Ovary (tissue), 9 donors: ENCODE data around the gene SOCS3. TPM values are rescaled to one million over a fixed set of nuclear protein-coding genes. Genes with fewer than 3 reads are reported as not detected.

Experiments used
- DNase-seq, 5 donors: peaks; one replicate each; pipeline ENCODE4 v3.0.0-alpha.2; 2019 to 2020
- H3K27ac ChIP-seq, 2 donors: fragments of 200-600 bp; one replicate each; pipeline versions ENCODE4 v1.5.1 to v1.8.0; 2019 to 2022
- H3K27me3 ChIP-seq: fragments of 200-600 bp; one replicate; pipeline ENCODE4 v1.8.0; 2022
- H3K36me3 ChIP-seq: fragments of 200-600 bp; sonication (generic); one replicate; pipeline ENCODE4 v1.5.1; 2019
- H3K4me1 ChIP-seq: one replicate; pipeline ENCODE4 v1.8.1; 2013; ENCODE audit warnings: mild to moderate bottlenecking, moderate library complexity; ENCODE audit not compliant: insufficient read depth
- H3K4me3 ChIP-seq: fragments of 200-600 bp; sonication (generic); one replicate; pipeline ENCODE4 v1.5.1; 2017
- H3K9me3 ChIP-seq, 2 donors: fragments of 200-600 bp in 1 of 2; sonication (generic) in 1 of 2; one replicate each; pipeline versions ENCODE4 v1.5.1 to v1.8.1; 2013 to 2019; ENCODE audit warnings: mild to moderate bottlenecking in 1 of 2, moderate library complexity in 1 of 2
- EP300 ChIP-seq: sonication (generic); formaldehyde crosslinking; IDR thresholded peaks from one replicate; pipeline ENCODE4 v1.6.1; 2017; ENCODE audit warnings: antibody characterized with exemption
- POLR2A ChIP-seq: fragments of 450-650 bp; IDR thresholded peaks from one replicate; pipeline ENCODE4 v1.6.1; 2017; ENCODE audit warnings: antibody characterized with exemption, mild to moderate bottlenecking, moderate library complexity
- WGBS, 3 donors: extraction: QIAGEN DNeasy Blood & Tissue Kit in 1 of 3; methylation state at CpG; one replicate each; pipeline versions ENCODE4 v1.1.5 to v1.1.7; 2013 to 2017; 5-methylcytosine and 5-hydroxymethylcytosine counted together
- intact Hi-C, 4 donors: fragments of 100-400 bp; cut with DNase I; formaldehyde crosslinking; loops; one replicate each; pipeline versions ENCODE4 v1.11.0 to v1.15.1; 2022 to 2023
- polyA plus RNA-seq, 2 donors: library from polyadenylated mRNA; stranded (reverse); fragments of 200-250 nt in 1 of 2; fragments of 350-450 nt in 1 of 2; fragmentation: Illumina TruSeq in 1 of 2; extraction: RNeasy Lipid Tissue Mini Kit (QIAGEN cat#74804) in 1 of 2; gene quantifications; one replicate each; pipeline ENCODE4 v1.2.3, GENCODE V29; 2013 to 2014
- total RNA-seq, 7 donors: library from RNA; depleted of rRNA in 2 of 7; stranded (reverse); fragments of >200 nt in 2 of 7; fragmentation: NEBNext Ultra II Directional in 3 of 7; extraction: Animal tissue kit (Norgen Biotek cat#: 25700) in 3 of 7; gene quantifications; one replicate each; pipeline versions ENCODE4 v1.1.0 to v1.2.4, GENCODE V29; 2016 to 2023
- TF ChIP-seq, protein P1 (sequence below), 3 donors: fragments of 450-650 bp in 2 of 3; fragments of 200-600 bp in 1 of 3; IDR thresholded peaks; one replicate each; pipeline versions ENCODE4 v1.5.1 to v1.8.0; 2016 to 2022; ENCODE audit warnings: antibody characterized with exemption in 3 of 3, mild to moderate bottlenecking in 1 of 3
- donor health status: DM: no; HTN: no; CAD: no; lungs with moderate emphysema.
- donor health status: DM: no; HTN: no; CAD: no.
- donor health status: Bipolar disorder and iron deficiency.
- donor health status: DM: yes; HTN: yes; CAD: no.
- donor health status: DM: no; HTN: no; CAD: no.
- donor health status: DM: yes; HTN: yes; CAD: no.

The SOCS3 gene
- total and polyA plus RNA-seq, 9 donors, result 14.4 to 284 (median 56.5) TPM

DNA sequence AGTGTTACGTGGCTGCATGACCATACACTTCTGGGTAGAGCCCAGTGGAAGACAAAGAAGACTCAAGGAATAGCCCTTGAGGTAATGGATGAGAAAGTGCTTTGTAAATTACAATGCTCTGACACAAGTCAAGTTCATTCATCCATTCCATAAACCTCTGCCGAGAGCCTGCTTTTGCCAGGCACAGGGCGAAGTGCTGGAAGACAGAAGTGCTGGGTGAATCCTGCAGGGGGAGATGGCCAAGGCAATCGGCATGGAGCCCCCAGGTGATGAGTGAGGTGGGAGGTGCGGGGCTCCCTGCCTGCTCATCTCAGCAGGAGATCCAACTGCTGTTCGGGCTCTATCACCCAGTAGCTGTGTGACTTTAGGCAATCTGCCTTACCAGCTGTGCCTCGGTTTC, 2.8 kb upstream of the SOCS3 start:
- H3K36me3 ChIP-seq, result no peaks in the 10 kb centered on the region
- H3K9me3 ChIP-seq, result no peaks in the 10 kb centered on the region
- intact Hi-C loops, result loop anchor here in 2 of 4 donors (5.0 to 10.0 kb wide), 2 partner anchors 60 to 108 kb away; no protein-coding TSS in a partner anchor
- H3K4me1 ChIP-seq, result peaks cover 24% of the 10 kb centered on the region
- TF ChIP-seq, protein P1, sequence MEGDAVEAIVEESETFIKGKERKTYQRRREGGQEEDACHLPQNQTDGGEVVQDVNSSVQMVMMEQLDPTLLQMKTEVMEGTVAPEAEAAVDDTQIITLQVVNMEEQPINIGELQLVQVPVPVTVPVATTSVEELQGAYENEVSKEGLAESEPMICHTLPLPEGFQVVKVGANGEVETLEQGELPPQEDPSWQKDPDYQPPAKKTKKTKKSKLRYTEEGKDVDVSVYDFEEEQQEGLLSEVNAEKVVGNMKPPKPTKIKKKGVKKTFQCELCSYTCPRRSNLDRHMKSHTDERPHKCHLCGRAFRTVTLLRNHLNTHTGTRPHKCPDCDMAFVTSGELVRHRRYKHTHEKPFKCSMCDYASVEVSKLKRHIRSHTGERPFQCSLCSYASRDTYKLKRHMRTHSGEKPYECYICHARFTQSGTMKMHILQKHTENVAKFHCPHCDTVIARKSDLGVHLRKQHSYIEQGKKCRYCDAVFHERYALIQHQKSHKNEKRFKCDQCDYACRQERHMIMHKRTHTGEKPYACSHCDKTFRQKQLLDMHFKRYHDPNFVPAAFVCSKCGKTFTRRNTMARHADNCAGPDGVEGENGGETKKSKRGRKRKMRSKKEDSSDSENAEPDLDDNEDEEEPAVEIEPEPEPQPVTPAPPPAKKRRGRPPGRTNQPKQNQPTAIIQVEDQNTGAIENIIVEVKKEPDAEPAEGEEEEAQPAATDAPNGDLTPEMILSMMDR (IDR thresholded peaks at IDR 0.05), result no peak
- TF ChIP-seq EP300 (no peak), POLR2A (no peak)
- H3K27me3 ChIP-seq, result no peaks in the 10 kb centered on the region
- 81 to 86% (median 84%) methylated on average over 7 of the region's 7 CpGs for WGBS, 3 donors
- DNase-seq, result no peak
- no peak overlapping the region for H3K27ac ChIP-seq
- H3K4me3 ChIP-seq, result no peak overlapping the region

DNA sequence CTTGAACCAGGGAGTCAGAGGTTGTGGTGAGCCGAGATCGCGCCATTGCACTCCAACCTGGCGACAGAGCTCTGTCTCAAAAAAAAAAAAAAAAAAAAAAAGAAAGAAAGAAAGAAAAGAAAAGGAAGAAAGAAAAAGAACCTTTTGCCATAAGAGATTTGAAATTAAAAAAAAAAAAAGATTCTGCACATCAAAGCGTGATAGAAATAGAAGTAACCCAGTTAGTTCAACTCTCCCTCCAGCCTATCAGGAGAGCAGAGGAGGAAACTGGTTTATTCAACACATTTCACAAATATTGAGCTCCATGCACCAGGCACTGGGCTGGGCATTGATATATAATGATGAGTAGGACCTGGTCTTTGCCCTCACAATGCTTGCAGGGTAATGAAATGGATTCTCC, 2.4 kb upstream of the SOCS3 start:
- peaks cover 28% of the 10 kb centered on the region for H3K4me1 ChIP-seq
- no peak for DNase-seq
- no peaks in the 10 kb centered on the region for H3K9me3 ChIP-seq
- H3K36me3 ChIP-seq, result no peaks in the 10 kb centered on the region
- 98 to 99% (median 99%) methylated on average over 5 of the region's 5 CpGs for WGBS, 3 donors
- H3K4me3 ChIP-seq, result no peak overlapping the region
- H3K27ac ChIP-seq, result no peak overlapping the region
- no peaks in the 10 kb centered on the region for H3K27me3 ChIP-seq
- TF ChIP-seq POLR2A, result no peak
- TF ChIP-seq EP300, result no peak
- TF ChIP-seq, protein P1 (IDR thresholded peaks at IDR 0.05), result no peak
- intact Hi-C loops, result loop anchor here in 2 of 4 donors (5.0 to 10.0 kb wide), 2 partner anchors 60 to 107 kb away; no protein-coding TSS in a partner anchor

DNA sequence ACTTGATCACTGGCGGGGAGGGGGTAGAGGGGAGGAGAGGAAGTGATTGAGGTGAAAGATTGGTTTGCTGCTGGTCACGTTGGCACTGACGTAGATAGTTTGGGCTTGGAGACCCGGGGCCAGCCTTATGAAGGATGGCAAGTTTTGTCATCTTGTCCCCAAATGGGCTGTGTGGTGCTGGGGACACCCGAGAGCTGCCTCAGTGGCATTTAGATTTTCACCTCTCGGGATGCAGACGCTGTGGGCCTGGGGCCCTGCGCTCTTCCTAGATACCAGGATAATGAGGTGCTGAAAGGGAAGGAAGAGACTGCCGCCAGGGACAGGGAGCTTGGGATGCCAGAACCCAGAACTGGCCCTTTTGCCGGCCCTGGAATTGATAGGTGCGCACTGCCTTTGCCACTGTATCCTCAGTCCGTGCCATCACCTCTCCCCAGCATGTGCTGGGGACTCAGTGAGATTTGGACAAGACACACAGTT, 1.4 kb upstream of the SOCS3 start:
- peak in 1 of 5 donors; percentile 35 for DNase-seq
- TF ChIP-seq, protein P1 (IDR thresholded peaks at IDR 0.05), result no peak
- TF ChIP-seq POLR2A, result no peak
- TF ChIP-seq EP300, result no peak
- H3K27me3 ChIP-seq, result no peaks in the 10 kb centered on the region
- peak overlapping the region in 1 of 2 donors; percentile 92 for H3K27ac ChIP-seq
- H3K9me3 ChIP-seq, result no peaks in the 10 kb centered on the region
- intact Hi-C loops, result loop anchor here in 2 of 4 donors (5.0 to 10.0 kb wide), 2 partner anchors 61 to 106 kb away; no protein-coding TSS in a partner anchor
- peaks cover 29% of the 10 kb centered on the region for H3K4me1 ChIP-seq
- WGBS, 3 donors, result 80 to 83% (median 82%) methylated on average over 11 to 12 of the region's 12 CpGs
- H3K36me3 ChIP-seq, result no peaks in the 10 kb centered on the region
- no peak overlapping the region for H3K4me3 ChIP-seq

DNA sequence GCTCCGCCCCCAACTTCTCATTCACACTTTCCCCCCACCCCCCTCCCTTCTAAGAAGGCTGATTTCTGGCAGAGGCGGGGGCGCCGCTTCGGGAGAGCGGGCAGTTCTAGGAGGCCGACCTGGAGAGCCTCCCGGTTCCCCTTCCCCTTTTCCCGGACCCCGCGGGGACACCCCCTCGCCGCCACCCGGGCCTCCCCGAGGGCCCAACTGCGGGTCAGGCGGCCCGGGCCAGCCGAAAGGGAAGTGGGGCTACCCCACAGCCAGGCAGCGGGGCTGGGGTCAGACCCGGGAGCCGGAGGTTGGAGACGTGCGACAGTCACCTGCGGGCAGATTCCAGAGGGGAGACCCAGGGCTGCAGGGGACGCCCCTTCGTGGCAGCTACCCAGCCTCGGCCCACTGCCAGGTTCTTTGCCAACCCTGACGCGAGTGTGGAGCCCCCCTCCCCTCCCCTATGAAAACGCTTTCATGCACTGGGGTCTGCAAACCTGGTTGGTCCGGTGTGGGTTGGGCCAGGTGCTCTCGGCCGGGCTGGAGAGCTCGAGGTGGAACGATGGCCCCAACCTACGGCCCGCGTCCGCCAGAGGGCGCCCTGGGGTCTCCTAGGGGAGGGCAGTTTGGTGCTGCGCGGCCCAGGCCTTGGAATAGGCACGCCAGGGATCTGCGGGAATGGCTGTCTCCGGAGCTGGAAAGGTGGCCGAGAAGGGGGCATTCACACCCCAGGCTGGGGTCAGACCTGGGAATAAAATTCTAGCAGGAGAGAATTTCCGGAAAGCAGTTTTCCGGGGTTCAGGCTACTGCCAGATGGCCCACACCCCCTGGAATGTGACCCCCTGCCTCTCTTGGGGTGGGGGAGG, 721 bp upstream of the SOCS3 start:
- peak overlapping the region; percentile 83 for H3K4me3 ChIP-seq
- DNase-seq, result peak; percentile 88 to 96 (median 95)
- H3K27ac ChIP-seq, result peak overlapping the region; percentile 71 to 92
- WGBS, 3 donors, result 2 to 4% (median 3%) methylated on average over 41 to 49 of the region's 49 CpGs
- H3K9me3 ChIP-seq, result no peaks in the 10 kb centered on the region
- intact Hi-C loops, result loop anchor here in 2 of 4 donors (5.0 to 10.0 kb wide), 2 partner anchors 62 to 106 kb away; no protein-coding TSS in a partner anchor
- H3K36me3 ChIP-seq, result no peaks in the 10 kb centered on the region
- no peaks in the 10 kb centered on the region for H3K27me3 ChIP-seq
- no peak for TF ChIP-seq POLR2A
- TF ChIP-seq, protein P1 (IDR thresholded peaks at IDR 0.05), result peak; percentile 86 to 95 (median 89)
- H3K4me1 ChIP-seq, result peaks cover 24% of the 10 kb centered on the region
